ENCODE data around the gene ACVR1B.
A peak's percentile ranks its signal among the peaks of the same experiment; 100 is the strongest.
"Not testable (repeated sequence)": the region's sequence is repeated elsewhere in the genome, so short reads cannot be mapped to it uniquely, and the experiment has no call there.

The ACVR1B gene

GRCh38 chr12:51976376-51977160 lies 25.1 kb downstream of the ACVR1B start:
- TF ChIP-seq CTCF (conservative IDR thresholded peaks at IDR 0.05; ENCODE audit: low read depth), result no peak
- DNase-seq (ENCODE audit: low spot score), result no peak
- POLR2A ChIA-PET (ENCODE audit: low non-redundant PET), result no interaction called here
- CTCF ChIA-PET, result interaction anchor here (0.6 kb wide), 1 partner anchor 75 kb away, joined by 3 read pairs; no protein-coding TSS in a partner anchor
- no peak overlapping the region for H3K27ac ChIP-seq

GRCh38 chr12:51977320-51977753 lies 25.8 kb downstream of the ACVR1B start:
- no peak overlapping the region for H3K27ac ChIP-seq
- TF ChIP-seq CTCF (conservative IDR thresholded peaks at IDR 0.05; ENCODE audit: low read depth), result no peak
- DNase-seq (ENCODE audit: low spot score), result no peak
- POLR2A ChIA-PET (ENCODE audit: low non-redundant PET), result interaction anchor here (0.6 kb wide), 1 partner anchor 1314 kb away, joined by 13 read pairs; no protein-coding TSS in a partner anchor
- CTCF ChIA-PET, result interaction anchor here (0.6 to 0.7 kb wide), 3 partner anchors 12 to 102 kb away, joined by 3 read pairs; no protein-coding TSS in a partner anchor

- H3K27ac ChIP-seq; DNase-seq (ENCODE audit: low spot score); CTCF ChIA-PET; POLR2A ChIA-PET (ENCODE audit: low non-redundant PET): not testable (repeated sequence)
Measured at GRCh38 chr12:51979306-51979705, 27.8 kb downstream of the ACVR1B start.

- POLR2A ChIA-PET (ENCODE audit: low non-redundant PET), result interaction anchor here (0.5 kb wide), 1 partner anchor 54 kb away, joined by 3 read pairs; no protein-coding TSS in a partner anchor
- H3K27ac ChIP-seq, result no peak overlapping the region
- peak; percentile 97 for TF ChIP-seq CTCF (conservative IDR thresholded peaks at IDR 0.05; ENCODE audit: low read depth)
- DNase-seq (ENCODE audit: low spot score), result peak; percentile 87
- CTCF ChIA-PET, result interaction anchor here (0.6 to 1.5 kb wide), 4 partner anchors 22 to 187 kb away, joined by 4 to 6 read pairs (median 5); no protein-coding TSS in a partner anchor
Measured at GRCh38 chr12:51980051-51980808, 28.7 kb downstream of the ACVR1B start.

GRCh38 chr12:51980809-51981127 lies 29.3 kb downstream of the ACVR1B start:
- CTCF ChIA-PET, result interaction anchor here (0.6 to 1.5 kb wide), 4 partner anchors 23 to 187 kb away, joined by 4 to 6 read pairs (median 5); no protein-coding TSS in a partner anchor
- H3K27ac ChIP-seq, result no peak overlapping the region
- POLR2A ChIA-PET (ENCODE audit: low non-redundant PET), result interaction anchor here (0.5 kb wide), 1 partner anchor 55 kb away, joined by 3 read pairs; no protein-coding TSS in a partner anchor
- TF ChIP-seq CTCF (conservative IDR thresholded peaks at IDR 0.05; ENCODE audit: low read depth), result no peak
- DNase-seq (ENCODE audit: low spot score), result no peak

GRCh38 chr12:51984657-51985056 lies 33.2 kb downstream of the ACVR1B start:
- POLR2A ChIA-PET (ENCODE audit: low non-redundant PET), result no interaction called here

More at GRCh38 chr12:51984657-51985056, 33.2 kb downstream of the ACVR1B start:
- no peak overlapping the region for H3K27ac ChIP-seq
- TF ChIP-seq CTCF (conservative IDR thresholded peaks at IDR 0.05; ENCODE audit: low read depth), result no peak
- CTCF ChIA-PET, result interaction anchor here (0.7 to 2.1 kb wide), 2 partner anchors 8 to 98 kb away, joined by 6 read pairs; no protein-coding TSS in a partner anchor
- DNase-seq (ENCODE audit: low spot score), result no peak
